HepG2 (cell line): ENCODE measurements around the gene PEX5L. TPM values are rescaled to one million over a fixed set of nuclear protein-coding genes. Genes with fewer than 3 reads are reported as not detected.

Experiments
- ATAC-seq: fragments of 200-7000 bp; cut with Tn5 transposase; 3 replicates; pipeline ENCODE4 v1.9.1; 2020; ENCODE audit warnings: mild to moderate bottlenecking, moderate library complexity
- BruUV-seq: library from RNA; stranded (reverse); fragments of 400-500 nt; replicated peaks from 2 replicates; lab custom pipeline; 2021; lab: Mats Ljungman, UMichigan
- CTCF ChIA-PET: fragments of 300-600 bp; formaldehyde crosslinking; extraction: SDS; loops from one replicate; lab custom pipeline; 2021; ENCODE audit warnings: low total read pairs, inconsistent platforms, low intra/inter-chr PET ratio; lab: Yijun Ruan, JAX
- POLR2A ChIA-PET: fragments of 350-600 bp; sonication (Branson Sonifier 250); formaldehyde crosslinking; loops from one replicate; lab custom pipeline; 2020; ENCODE audit warnings: antibody characterized with exemption, inconsistent platforms; lab: Yijun Ruan, JAX
- DNase-seq: peaks from one replicate; pipeline ENCODE4 v3.0.0-alpha.2; 2015; ENCODE audit warnings: low spot score
- FAIRE-seq: peaks from 3 replicates; lab custom pipeline; 2011; peaks lifted over from hg19 to GRCh38; lab: Jason Lieb, UNC
- H2AFZ ChIP-seq: one replicate; pipeline ENCODE4 v1.6.1; 2011; ENCODE audit warnings: low read length, inconsistent platforms
- H3K27ac ChIP-seq: fragments of 300-600 bp; 3 replicates; pipeline ENCODE4 v1.8.0; 2011; ENCODE audit warnings: mixed run types, mild to moderate bottlenecking, mixed read lengths, low read length, inconsistent platforms; ENCODE audit not compliant: insufficient read depth; ENCODE audit errors: extremely low read length
- H3K27me3 ChIP-seq, 2 experiments: fragments of 200-600 bp in 1 of 2; 2 replicates in 1 of 2; 3 replicates in 1 of 2; pipeline versions ENCODE4 v1.6.0 to v1.8.0; 2011; ENCODE audit warnings: low read length in 2 of 2, mild to moderate bottlenecking in 2 of 2, moderate library complexity in 2 of 2, inconsistent platforms in 1 of 2; ENCODE audit not compliant: insufficient read depth in 2 of 2, control insufficient read depth in 1 of 2
- H3K36me3 ChIP-seq, 2 experiments: fragments of 200-600 bp in 1 of 2; replicated peaks in 1 of 2; 2 replicates in 1 of 2; 3 replicates in 1 of 2; pipeline versions ENCODE4 v1.5.1 to v1.8.0; 2011; ENCODE audit warnings: low read length in 2 of 2, inconsistent platforms in 1 of 2; ENCODE audit not compliant: insufficient read depth in 2 of 2, control insufficient read depth in 1 of 2
- H3K4me1 ChIP-seq: 2 replicates; pipeline ENCODE4 v1.5.1; 2012; ENCODE audit warnings: low read length, inconsistent platforms; ENCODE audit not compliant: insufficient read depth
- H3K4me2 ChIP-seq: 2 replicates; pipeline ENCODE4 v1.6.0; 2011; ENCODE audit warnings: low read depth, low read length, inconsistent platforms
- H3K4me3 ChIP-seq, 3 experiments: fragments of 200-600 bp in 1 of 3; sonication (generic), shearing (Covaris generic) in 1 of 3; replicated peaks in 1 of 3; 2 replicates each; pipeline ENCODE4 v1.5.1; 2011 to 2016; ENCODE audit warnings: low read length in 3 of 3, inconsistent platforms in 2 of 3, low read depth in 2 of 3, mild to moderate bottlenecking in 2 of 3, control low read depth in 1 of 3, mixed read lengths in 1 of 3; ENCODE audit not compliant: insufficient read depth in 1 of 3
- H3K79me2 ChIP-seq: one replicate; pipeline ENCODE4 v1.6.1; 2011; ENCODE audit warnings: low read length, inconsistent platforms; ENCODE audit not compliant: insufficient read depth
- H3K9ac ChIP-seq: 2 replicates; pipeline ENCODE4 v1.6.0; 2011; ENCODE audit warnings: mild to moderate bottlenecking, low read depth, low read length, inconsistent platforms; ENCODE audit not compliant: insufficient read depth
- H3K9me3 ChIP-seq: 2 replicates; pipeline ENCODE4 v1.5.1; 2012; ENCODE audit warnings: mild to moderate bottlenecking, low read length
- H4K20me1 ChIP-seq: 2 replicates; pipeline ENCODE4 v1.6.0; 2011; ENCODE audit warnings: inconsistent platforms, mild to moderate bottlenecking, low read length, moderate library complexity; ENCODE audit not compliant: insufficient read depth
- AKAP8 ChIP-seq: sonication (generic); formaldehyde crosslinking; IDR thresholded peaks from 2 replicates; pipeline ENCODE4 v1.5.1; 2020; ENCODE audit warnings: mild to moderate bottlenecking, missing genetic modification reagents
- ATF1 ChIP-seq: IDR thresholded peaks from 2 replicates; pipeline ENCODE4 v1.6.1; 2016; ENCODE audit warnings: mild to moderate bottlenecking, control low read depth
- HNRNPH1 ChIP-seq: fragments of 200-400 bp; formaldehyde crosslinking; optimal IDR thresholded peaks from 2 replicates; pipeline ENCODE3; 2017; ENCODE audit warnings: mild to moderate bottlenecking, low read depth, low read length
- JUN ChIP-seq: sonication (generic); formaldehyde crosslinking; IDR thresholded peaks from 2 replicates; pipeline ENCODE4 v1.4.0; 2020; ENCODE audit warnings: mild to moderate bottlenecking, missing genetic modification reagents
- RAD51 ChIP-seq: fragments of 450-650 bp; IDR thresholded peaks from 2 replicates; pipeline ENCODE4 v1.6.1; 2016; ENCODE audit warnings: borderline replicate concordance
- SNRNP70 ChIP-seq: fragments of 200-400 bp; formaldehyde crosslinking; IDR thresholded peaks from 2 replicates; pipeline ENCODE4 v1.6.1; 2017; ENCODE audit warnings: mild to moderate bottlenecking, low read depth, low read length, moderate library complexity
- SOX13 ChIP-seq, 3 experiments: fragments of 450-650 bp in 1 of 3; sonication (generic) in 1 of 3; formaldehyde crosslinking in 1 of 3; IDR thresholded peaks in 2 of 3; conservative IDR thresholded peaks in 1 of 3; 2 replicates each; pipeline versions ENCODE4 v1.5.0 to v1.6.1; 2016 to 2020; ENCODE audit warnings: antibody characterized with exemption in 1 of 3, mild to moderate bottlenecking in 1 of 3, missing compliant biosample characterization in 1 of 3, missing genetic modification reagents in 1 of 3, moderate library complexity in 1 of 3
- SPEN ChIP-seq: sonication (generic); formaldehyde crosslinking; IDR thresholded peaks from 2 replicates; pipeline ENCODE4 v1.5.1; 2020; ENCODE audit warnings: low read depth, mild to moderate bottlenecking, missing genetic modification reagents
- SSRP1 ChIP-seq: IDR thresholded peaks from 2 replicates; pipeline ENCODE4 v1.6.1; 2016; ENCODE audit warnings: control low read depth
- ZBTB42 ChIP-seq: sonication (generic); formaldehyde crosslinking; IDR thresholded peaks from 2 replicates; pipeline ENCODE4 v1.5.0; 2020; ENCODE audit warnings: mild to moderate bottlenecking, missing genetic modification reagents
- ZNF337 ChIP-seq: sonication (generic); formaldehyde crosslinking; IDR thresholded peaks from 2 replicates; pipeline ENCODE4 v1.5.1; 2020; ENCODE audit warnings: missing genetic modification reagents, low read depth, mild to moderate bottlenecking, borderline replicate concordance
- WGBS: methylation state at CpG from one replicate; pipeline ENCODE4 v1.1.6; 2017; ENCODE audit warnings: low lambda C conversion rate; 5-methylcytosine and 5-hydroxymethylcytosine counted together
- in situ Hi-C: cut with HindIII; loops from 2 replicates; pipeline ENCODE4 v1.10.0; 2017; ENCODE audit warnings: low pct_unique_long_range_greater_than_20kb; ENCODE audit not compliant: extremely low pct_ligation_motif_present
- intact Hi-C: fragments of 100-400 bp; cut with micrococcal nuclease; formaldehyde crosslinking; loops from one replicate; pipeline ENCODE4 v1.10.0; 2022; ENCODE audit not compliant: unreplicated experiment
- polyA plus RNA-seq, 8 experiments: library from polyadenylated mRNA; depleted of rRNA in 3 of 8; stranded (reverse) in 7 of 8; unstranded in 1 of 8; fragments of >200 nt; fragmentation: Illumina TruSeq in 4 of 8; extraction: Trizol in 4 of 8; gene quantifications; 2 replicates each; pipeline versions ENCODE4 v1.2.1 to v1.2.3, GENCODE V29; 2011 to 2016; ENCODE audit warnings: low read depth in 4 of 8, missing spikeins in 1 of 8, mixed read lengths in 1 of 8; ENCODE audit not compliant: insufficient read depth in 1 of 8
- total RNA-seq, 5 experiments: library from RNA; depleted of rRNA; stranded (reverse); fragments of >200 nt; fragmentation: Illumina TruSeq; extraction: Trizol; gene quantifications; 2 replicates each; pipeline ENCODE4 v1.2.3, GENCODE V29; 2016; ENCODE audit warnings: low read depth in 1 of 5
- TF ChIP-seq, protein P1 (sequence below): sonication (generic); formaldehyde crosslinking; conservative IDR thresholded peaks from 2 replicates; pipeline ENCODE4 v1.8.0; 2022; ENCODE audit warnings: low read depth, missing genetic modification reagents
- TF ChIP-seq, protein P2 (sequence below): sonication (generic); formaldehyde crosslinking; IDR thresholded peaks from 2 replicates; pipeline ENCODE4 v1.4.0; 2020; ENCODE audit warnings: mild to moderate bottlenecking, low read depth, missing genetic modification reagents

PEX5L gene
- total and polyA plus RNA-seq, 2 of the 13 experiments (the other 11 are each of a cell fraction or from before 2014, with no cell fraction given), result not detected

DNA sequence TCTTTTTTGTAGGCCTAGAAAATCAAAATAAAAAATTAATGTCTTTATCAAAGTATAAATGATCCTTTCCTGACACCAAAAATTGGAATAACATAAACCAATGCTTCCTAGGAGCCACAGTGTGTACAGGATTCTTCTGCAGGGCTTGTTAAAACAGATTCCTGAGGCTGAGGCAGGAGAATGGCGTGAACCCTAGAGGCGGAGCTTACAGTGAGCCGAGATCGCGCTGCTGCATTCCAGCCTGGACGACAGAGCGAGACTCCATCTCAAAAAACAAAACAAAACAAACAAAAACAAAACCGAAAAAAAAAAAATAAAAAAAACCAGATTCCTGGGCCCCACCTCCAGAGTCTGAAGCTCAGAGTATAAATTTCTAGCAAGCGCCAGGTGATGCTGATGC is 78.0 kb downstream of the PEX5L start:
- intact Hi-C loops, result no loop called here
- in situ Hi-C loops, result no loop called here
- H2AFZ ChIP-seq, result no peak overlapping the region
- no peaks in the 10 kb centered on the region for H3K4me1 ChIP-seq
- H3K79me2 ChIP-seq, result no peaks in the 10 kb centered on the region
- no peaks in the 10 kb centered on the region for H3K36me3 ChIP-seq
- ATAC-seq (0 out of 3 replicates have a peak, but pooled peaks have one; percentile 42), FAIRE-seq (no peak), DNase-seq (no peak)
- 7% methylated on average over 9 of the region's 9 CpGs for WGBS
- no peak overlapping the region for H3K4me3 ChIP-seq
- BruUV-seq, result no TSS peak
- no peaks in the 10 kb centered on the region for H3K9me3 ChIP-seq
- no peak for TF ChIP-seq SOX13 (IDR thresholded peaks at IDR 0.05)
- TF ChIP-seq SOX13 (CRISPR knock-in tag; conservative IDR thresholded peaks at IDR 0.05 in 1 of 2, IDR thresholded peaks at IDR 0.05 in 1 of 2), result no peak
- no peak for TF ChIP-seq AKAP8 (CRISPR knock-in tag)
- TF ChIP-seq, protein P1, sequence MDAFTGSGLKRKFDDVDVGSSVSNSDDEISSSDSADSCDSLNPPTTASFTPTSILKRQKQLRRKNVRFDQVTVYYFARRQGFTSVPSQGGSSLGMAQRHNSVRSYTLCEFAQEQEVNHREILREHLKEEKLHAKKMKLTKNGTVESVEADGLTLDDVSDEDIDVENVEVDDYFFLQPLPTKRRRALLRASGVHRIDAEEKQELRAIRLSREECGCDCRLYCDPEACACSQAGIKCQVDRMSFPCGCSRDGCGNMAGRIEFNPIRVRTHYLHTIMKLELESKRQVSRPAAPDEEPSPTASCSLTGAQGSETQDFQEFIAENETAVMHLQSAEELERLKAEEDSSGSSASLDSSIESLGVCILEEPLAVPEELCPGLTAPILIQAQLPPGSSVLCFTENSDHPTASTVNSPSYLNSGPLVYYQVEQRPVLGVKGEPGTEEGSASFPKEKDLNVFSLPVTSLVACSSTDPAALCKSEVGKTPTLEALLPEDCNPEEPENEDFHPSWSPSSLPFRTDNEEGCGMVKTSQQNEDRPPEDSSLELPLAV (CRISPR knock-in tag), result no peak
- no peak for TF ChIP-seq RAD51
- no peak for TF ChIP-seq JUN (CRISPR knock-in tag)
- no peak for TF ChIP-seq SSRP1 (CRISPR knock-in tag)
- no peak for TF ChIP-seq ZNF337 (CRISPR knock-in tag)
- TF ChIP-seq SNRNP70, result no peak
- no peak for TF ChIP-seq ATF1 (CRISPR knock-in tag)
- TF ChIP-seq SPEN (CRISPR knock-in tag), result no peak
- no peak for TF ChIP-seq ZBTB42
- TF ChIP-seq, protein P2, sequence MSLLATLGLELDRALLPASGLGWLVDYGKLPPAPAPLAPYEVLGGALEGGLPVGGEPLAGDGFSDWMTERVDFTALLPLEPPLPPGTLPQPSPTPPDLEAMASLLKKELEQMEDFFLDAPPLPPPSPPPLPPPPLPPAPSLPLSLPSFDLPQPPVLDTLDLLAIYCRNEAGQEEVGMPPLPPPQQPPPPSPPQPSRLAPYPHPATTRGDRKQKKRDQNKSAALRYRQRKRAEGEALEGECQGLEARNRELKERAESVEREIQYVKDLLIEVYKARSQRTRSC, result no peak
- TF ChIP-seq HNRNPH1, result no peak
- no peaks in the 10 kb centered on the region for H4K20me1 ChIP-seq
- H3K9ac ChIP-seq, result no peak overlapping the region
- ChIA-PET CTCF (no interaction called here), POLR2A (no interaction called here)
- H3K27me3 ChIP-seq, result peaks cover 0 to 3% of the 10 kb centered on the region in 2 experiments; a peak in 1 of 5 replicates
- H3K27ac ChIP-seq, result no peak overlapping the region
- H3K4me2 ChIP-seq, result no peak overlapping the region
